ENCODE data around the gene ZNF654.

ZNF654 gene

DNA sequence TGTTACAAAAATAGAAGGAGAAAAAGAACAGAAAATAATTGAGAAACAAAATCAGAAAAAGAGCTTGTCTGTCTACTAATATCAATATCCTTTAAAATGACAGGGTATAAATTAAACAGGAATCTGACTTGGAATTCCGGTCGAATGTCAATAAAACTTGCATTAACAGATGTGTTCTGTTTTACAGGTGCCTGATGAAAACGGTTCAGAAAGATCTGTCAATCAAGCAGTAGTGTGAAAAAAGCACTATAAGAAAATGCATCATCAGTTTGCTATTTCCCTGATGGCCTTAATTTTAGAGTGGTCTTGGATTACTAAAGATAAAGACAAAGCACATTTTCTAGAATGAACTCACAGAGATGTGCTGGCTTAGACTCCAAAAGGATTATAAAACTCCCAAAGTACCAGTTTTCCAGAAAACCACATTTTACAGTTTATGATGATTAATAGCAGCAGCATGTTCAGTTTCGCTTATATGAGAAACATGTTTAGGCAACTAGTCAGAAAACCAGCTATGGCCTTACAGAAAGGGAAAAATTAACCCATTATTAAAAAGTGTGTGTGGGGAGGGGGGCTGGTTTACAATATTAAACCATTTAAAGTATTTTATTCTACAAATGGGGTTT, 82.5 kb downstream of the ZNF654 start:
- H3K27me3 Mint-ChIP-seq (ENCODE audit: low read depth): no peaks in the 10 kb centered on the region
- no peaks in the 10 kb centered on the region for H3K9me3 Mint-ChIP-seq
- H3K4me3 Mint-ChIP-seq: no peak overlapping the region
- H3K36me3 Mint-ChIP-seq (ENCODE audit: low read depth): peaks cover 30% of the 10 kb centered on the region
- H3K4me1 Mint-ChIP-seq (ENCODE audit: low read depth): peaks cover 4% of the 10 kb centered on the region
- H3K27ac Mint-ChIP-seq: no peak overlapping the region

DNA sequence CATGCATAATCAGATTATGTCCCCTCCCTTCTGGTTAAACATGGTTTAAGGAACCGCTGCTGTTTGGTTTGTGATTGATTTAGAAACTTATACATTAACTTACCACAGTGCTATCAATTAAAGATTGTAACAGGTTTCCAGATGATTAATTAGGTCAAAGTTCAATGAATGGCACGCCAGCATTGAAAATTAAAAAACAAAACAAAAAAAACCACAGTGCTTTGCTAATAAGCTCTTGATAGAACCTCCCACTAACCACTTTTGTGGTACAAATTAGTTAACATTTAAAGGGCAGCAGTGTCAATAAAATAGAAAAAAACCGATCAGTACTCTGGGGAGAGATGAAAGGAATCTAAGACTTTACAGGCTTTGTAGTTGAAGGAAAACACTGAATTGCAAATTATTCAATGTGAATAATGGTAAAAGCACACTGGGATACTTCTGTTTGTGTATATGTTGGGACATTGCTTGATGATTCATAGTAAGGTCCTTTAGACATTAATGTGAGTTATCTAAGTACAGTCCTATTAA, 83.1 kb downstream of the ZNF654 start:
- Mint-ChIP-seq H3K4me3 (no peak overlapping the region), H3K27ac (no peak overlapping the region), H3K36me3 (ENCODE audit: low read depth) (peaks cover 27% of the 10 kb centered on the region), H3K27me3 (ENCODE audit: low read depth) (no peaks in the 10 kb centered on the region), H3K4me1 (ENCODE audit: low read depth) (peaks cover 5% of the 10 kb centered on the region), H3K9me3 (no peaks in the 10 kb centered on the region)

DNA sequence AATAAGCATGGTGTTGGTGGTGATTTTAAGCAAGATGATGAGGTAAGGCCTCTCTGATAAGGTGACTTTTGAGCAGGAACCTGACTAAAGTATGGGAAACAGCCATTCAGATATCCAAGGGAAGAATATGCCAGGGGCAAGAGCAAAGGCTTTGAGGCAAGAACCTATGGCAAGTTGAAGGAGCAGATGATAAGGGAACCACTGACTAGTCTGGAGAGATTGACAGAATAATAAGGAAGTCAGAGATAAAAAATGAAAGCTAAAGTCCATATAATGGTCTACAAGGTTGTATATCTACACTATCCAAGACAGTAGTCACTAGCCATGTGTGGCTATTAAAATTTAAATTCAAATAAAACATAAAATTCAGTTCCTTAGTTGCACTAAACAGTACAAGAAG, 88.2 kb downstream of the ZNF654 start:
- Mint-ChIP-seq H3K36me3 (ENCODE audit: low read depth) (peaks cover 9% of the 10 kb centered on the region), H3K27me3 (ENCODE audit: low read depth) (no peaks in the 10 kb centered on the region), H3K4me3 (no peak overlapping the region), H3K4me1 (ENCODE audit: low read depth) (peaks cover 19% of the 10 kb centered on the region), H3K9me3 (no peaks in the 10 kb centered on the region), H3K27ac (no peak overlapping the region)

DNA sequence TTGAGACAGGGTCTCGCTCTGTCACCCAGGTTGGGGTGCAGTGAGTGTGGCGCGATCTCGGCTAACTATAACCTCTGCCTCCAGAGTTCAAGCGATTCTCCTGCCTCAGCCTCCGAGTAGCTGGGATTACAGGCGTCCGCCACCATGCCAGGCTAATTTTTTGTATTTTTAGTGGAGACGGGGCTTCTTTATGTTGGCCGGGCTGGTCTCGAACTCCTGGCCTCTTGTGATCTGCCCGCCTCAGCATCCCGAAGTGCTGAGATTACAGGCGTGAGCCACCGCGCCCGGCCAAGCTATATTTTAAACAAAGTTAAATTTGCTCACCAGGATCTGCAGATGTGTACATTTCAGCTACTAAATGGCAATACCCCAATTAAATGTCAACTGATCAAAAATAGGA, 89.6 kb downstream of the ZNF654 start:
- Mint-ChIP-seq H3K27me3 (ENCODE audit: low read depth) (no peaks in the 10 kb centered on the region), H3K9me3 (no peaks in the 10 kb centered on the region), H3K27ac (peak overlapping the region; percentile 96), H3K4me1 (ENCODE audit: low read depth) (peaks cover 30% of the 10 kb centered on the region), H3K36me3 (ENCODE audit: low read depth) (peaks cover 9% of the 10 kb centered on the region), H3K4me3 (peak overlapping the region; percentile 96)

DNA sequence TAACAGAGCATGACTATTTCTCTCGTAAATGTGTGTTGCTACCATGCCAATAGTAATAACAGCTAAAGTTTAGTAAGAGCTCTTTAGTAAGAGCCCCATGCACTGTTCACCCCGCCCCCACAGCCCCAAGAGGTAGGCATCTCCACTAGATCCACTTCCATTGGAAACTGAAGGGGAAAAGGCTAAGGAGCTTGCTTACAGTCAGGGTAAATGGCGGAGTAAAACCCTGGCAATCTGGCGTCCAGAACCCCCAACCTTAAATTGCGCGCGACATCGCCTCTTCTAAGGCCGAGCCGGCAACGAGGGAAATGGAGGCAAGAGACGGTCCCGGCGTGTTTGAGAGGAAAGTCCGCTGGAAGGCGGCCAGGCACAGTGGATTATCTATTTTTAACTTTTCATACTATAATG, 90.0 kb downstream of the ZNF654 start:
- Mint-ChIP-seq H3K27ac (peak overlapping the region; percentile 96), H3K36me3 (ENCODE audit: low read depth) (peaks cover 9% of the 10 kb centered on the region), H3K4me3 (peak overlapping the region; percentile 96), H3K9me3 (no peaks in the 10 kb centered on the region), H3K27me3 (ENCODE audit: low read depth) (no peaks in the 10 kb centered on the region), H3K4me1 (ENCODE audit: low read depth) (peaks cover 30% of the 10 kb centered on the region)

DNA sequence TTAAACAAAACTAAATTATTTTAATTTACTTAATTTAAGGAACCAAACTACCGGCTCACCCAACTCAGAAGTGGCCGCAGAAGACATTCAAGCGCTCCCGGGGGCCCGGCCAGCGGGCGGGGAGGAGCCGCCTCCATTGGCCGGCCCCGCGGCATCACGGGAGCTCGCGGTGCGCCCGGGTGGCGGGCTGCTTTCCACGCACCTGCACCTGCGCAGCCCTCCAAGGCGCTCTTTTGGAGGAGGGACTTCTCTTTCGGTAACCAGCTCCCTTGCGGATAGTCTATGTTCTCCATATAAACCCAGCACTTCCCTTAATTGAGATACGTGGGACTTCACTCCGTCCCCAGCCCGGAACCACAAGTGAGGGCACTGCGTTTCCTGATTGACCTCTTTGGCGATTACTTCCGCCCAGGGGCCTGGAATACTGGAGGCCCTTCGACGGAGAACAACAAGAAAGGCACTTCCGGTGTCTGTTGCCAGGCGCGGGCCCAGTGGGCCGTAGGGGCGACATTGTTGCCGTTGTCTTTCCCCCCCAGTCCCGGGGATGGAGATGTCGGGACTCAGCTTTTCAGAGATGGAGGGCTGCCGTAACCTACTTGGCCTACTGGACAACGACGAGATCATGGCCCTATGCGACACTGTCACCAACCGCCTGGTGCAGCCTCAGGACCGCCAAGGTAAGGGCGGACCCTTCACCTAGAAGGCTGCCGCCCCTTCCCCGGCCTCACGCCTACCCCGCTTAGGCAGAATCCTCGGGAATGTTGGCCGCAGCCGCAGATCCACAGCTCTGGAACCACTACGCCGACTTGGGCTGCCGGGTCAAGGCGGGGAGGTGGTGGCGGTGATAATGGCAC, 90.7 kb downstream of the ZNF654 start, which contains the start of gene C3orf38:
C3orf38 (plus strand) TSS at position 451 of the 854 bp plus-strand sequence; CDS start at position 545, 94 bp downstream.
- Mint-ChIP-seq H3K4me1 (ENCODE audit: low read depth) (peaks cover 31% of the 10 kb centered on the region), H3K4me3 (peak within 1 kb of the TSS; percentile 96), H3K27ac (peak within 1 kb of the TSS; percentile 96), H3K36me3 (ENCODE audit: low read depth) (peaks cover 13% of the 10 kb centered on the region), H3K27me3 (ENCODE audit: low read depth) (no peaks in the 10 kb centered on the region), H3K9me3 (no peaks in the 10 kb centered on the region)

DNA sequence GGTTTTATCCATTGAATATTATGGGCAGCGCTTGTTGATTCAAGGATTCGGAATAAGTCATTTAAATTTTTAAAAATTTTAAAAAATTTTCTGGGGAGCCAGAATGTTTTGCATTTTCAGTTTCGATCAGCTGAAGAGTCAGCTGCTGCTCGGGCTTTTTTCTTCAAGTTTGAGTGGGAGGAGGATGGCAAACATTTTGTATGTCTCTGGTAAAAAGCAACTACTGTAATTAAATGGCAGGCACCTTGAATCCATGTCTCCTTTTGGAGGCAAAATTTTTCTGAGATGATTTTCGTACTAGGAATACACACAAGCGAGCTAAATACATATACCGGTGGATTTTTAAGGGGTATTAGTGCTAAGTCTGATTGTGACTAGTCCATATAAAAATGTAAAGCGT, 91.3 kb downstream of the ZNF654 start:
- Mint-ChIP-seq H3K36me3 (ENCODE audit: low read depth) (peaks cover 13% of the 10 kb centered on the region), H3K4me1 (ENCODE audit: low read depth) (peaks cover 31% of the 10 kb centered on the region), H3K27me3 (ENCODE audit: low read depth) (no peaks in the 10 kb centered on the region), H3K27ac (peak overlapping the region; percentile 96), H3K9me3 (no peaks in the 10 kb centered on the region), H3K4me3 (peak overlapping the region; percentile 91)

DNA sequence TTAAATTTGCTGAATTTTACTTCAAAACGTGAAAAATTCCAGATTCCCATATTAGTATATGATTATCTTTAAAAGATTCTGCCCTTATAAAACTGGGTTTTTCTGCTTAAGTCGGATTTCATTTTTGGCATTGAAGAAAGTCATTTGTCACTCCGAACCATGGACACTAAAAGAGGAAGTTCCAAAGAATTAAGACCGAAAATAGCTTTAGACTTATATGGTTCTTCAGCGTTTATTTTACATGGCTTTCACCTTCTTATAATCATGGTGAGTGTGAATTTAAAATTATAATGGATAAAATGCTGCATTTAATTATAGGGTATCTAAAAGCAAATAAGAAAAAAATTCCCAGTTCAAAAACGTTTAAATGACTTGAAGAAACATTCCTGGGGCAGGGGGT, 91.8 kb downstream of the ZNF654 start:
- Mint-ChIP-seq H3K27me3 (ENCODE audit: low read depth) (no peaks in the 10 kb centered on the region), H3K9me3 (no peaks in the 10 kb centered on the region), H3K27ac (peak overlapping the region; percentile 96), H3K4me1 (ENCODE audit: low read depth) (peaks cover 31% of the 10 kb centered on the region), H3K4me3 (peak overlapping the region; percentile 91), H3K36me3 (ENCODE audit: low read depth) (peaks cover 16% of the 10 kb centered on the region)

DNA sequence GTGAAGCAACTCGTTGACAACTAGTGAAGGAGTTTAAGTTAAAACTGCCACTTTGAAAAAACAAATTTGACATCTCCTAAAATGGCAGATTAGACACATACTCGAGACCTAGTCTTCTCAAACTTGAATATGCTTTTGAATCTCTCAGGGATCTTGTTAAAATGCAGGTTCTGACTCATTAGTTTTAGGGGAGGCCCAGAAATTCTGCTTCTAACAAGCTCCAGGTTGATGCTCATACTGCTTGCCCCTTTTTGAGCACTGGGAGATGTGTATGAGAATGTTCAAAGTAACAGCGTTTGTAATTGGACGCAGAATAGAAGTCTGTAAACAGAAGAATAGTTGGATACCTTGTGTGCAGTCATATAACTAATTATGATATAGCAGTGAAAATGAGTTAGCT, 92.3 kb downstream of the ZNF654 start:
- peak overlapping the region; percentile 62 for H3K4me3 Mint-ChIP-seq
- no peaks in the 10 kb centered on the region for H3K27me3 Mint-ChIP-seq (ENCODE audit: low read depth)
- H3K36me3 Mint-ChIP-seq (ENCODE audit: low read depth): peaks cover 21% of the 10 kb centered on the region
- no peaks in the 10 kb centered on the region for H3K9me3 Mint-ChIP-seq
- peaks cover 31% of the 10 kb centered on the region for H3K4me1 Mint-ChIP-seq (ENCODE audit: low read depth)
- no peak overlapping the region for H3K27ac Mint-ChIP-seq

DNA sequence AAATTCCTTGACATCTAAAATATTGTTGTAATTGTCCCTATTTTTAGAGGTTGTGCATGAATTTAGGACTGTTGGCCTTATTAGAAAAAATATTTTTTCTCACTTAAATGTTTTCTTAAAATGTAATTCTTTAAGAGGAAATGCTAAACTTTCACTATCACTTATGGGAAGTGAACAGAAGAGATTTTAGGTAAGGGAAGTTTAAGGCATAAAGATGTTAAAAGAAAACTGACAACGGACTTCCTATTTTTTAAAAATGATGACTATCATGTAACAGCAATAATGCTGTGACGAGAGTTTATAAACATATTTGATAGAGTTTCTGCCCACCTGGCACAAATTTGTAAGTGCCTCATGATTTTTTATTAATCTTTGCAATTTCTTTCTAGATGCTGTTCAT, 93.8 kb downstream of the ZNF654 start:
- no peak overlapping the region for H3K4me3 Mint-ChIP-seq
- H3K27ac Mint-ChIP-seq: no peak overlapping the region
- no peaks in the 10 kb centered on the region for H3K27me3 Mint-ChIP-seq (ENCODE audit: low read depth)
- H3K9me3 Mint-ChIP-seq: no peaks in the 10 kb centered on the region
- H3K4me1 Mint-ChIP-seq (ENCODE audit: low read depth): peaks cover 34% of the 10 kb centered on the region
- peaks cover 31% of the 10 kb centered on the region for H3K36me3 Mint-ChIP-seq (ENCODE audit: low read depth)

DNA sequence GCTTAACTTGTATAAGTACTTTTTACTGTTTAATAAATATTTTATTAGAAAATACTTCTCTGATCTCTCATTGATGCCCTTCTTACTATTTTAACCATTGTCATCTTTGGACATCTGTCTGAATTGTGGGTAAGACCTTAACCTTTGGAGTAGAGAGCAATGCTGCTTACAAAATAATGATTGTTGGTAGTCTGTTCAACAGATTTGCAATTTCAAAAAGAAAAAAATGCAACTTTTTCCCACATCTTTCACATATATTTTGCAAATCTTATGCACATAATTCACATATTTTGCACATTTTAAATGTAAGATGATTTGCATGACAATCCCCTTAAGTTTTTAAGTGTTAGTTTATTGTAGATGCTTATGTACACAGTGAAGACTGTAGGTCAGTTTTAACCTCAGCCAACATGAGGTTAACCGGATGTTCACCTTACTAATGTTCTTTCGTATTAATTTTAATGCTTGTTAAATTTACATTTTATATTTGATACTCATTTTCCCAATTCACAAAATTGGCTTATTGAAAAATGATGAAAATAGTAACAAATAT, 107.4 kb downstream of the ZNF654 start:
- Mint-ChIP-seq H3K36me3 (ENCODE audit: low read depth) (peaks cover 10% of the 10 kb centered on the region), H3K4me1 (ENCODE audit: low read depth) (peaks cover 5% of the 10 kb centered on the region), H3K9me3 (no peaks in the 10 kb centered on the region), H3K27ac (no peak overlapping the region), H3K4me3 (no peak overlapping the region), H3K27me3 (ENCODE audit: low read depth) (no peaks in the 10 kb centered on the region)

DNA sequence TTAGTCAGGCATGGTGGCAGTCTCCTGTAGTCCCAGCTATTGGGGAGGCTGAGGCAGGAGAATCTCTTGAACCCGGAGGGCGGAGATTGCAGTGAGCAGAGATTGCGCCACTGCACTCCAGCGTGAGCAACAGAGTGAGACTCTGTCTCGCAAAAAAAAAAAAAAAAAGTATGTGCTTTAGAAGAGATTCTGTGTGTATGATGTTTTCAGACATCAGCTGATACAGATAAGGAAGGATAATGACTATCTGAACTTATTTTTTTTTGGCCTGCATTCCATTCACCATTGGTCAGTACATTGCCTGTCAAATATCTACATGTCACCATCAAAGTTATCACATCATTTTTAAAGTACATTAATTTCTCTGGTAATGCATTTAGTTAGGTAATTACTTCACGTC, 108.1 kb downstream of the ZNF654 start:
- Mint-ChIP-seq H3K9me3 (no peaks in the 10 kb centered on the region), H3K27me3 (ENCODE audit: low read depth) (no peaks in the 10 kb centered on the region), H3K4me3 (no peak overlapping the region), H3K4me1 (ENCODE audit: low read depth) (peaks cover 5% of the 10 kb centered on the region), H3K36me3 (ENCODE audit: low read depth) (peaks cover 8% of the 10 kb centered on the region), H3K27ac (no peak overlapping the region)

DNA sequence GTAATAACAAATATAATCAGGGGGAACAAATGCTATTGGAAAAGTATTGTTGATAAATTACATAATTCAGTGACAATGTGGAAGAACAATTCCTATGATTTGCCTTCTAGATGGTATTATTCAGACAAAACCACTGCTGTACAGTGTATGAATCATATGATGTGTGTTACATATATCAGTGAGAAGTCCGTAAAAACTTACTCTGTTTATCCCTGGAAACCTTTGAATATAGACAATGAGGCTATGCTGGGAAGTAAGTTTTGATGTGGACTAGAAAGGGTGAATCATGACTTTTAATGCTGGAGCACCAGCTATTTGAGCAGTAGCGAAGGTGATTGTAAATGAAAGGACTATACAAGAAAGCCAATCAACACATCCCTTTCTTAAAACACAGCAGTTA, 108.6 kb downstream of the ZNF654 start:
- Mint-ChIP-seq H3K27ac (no peak overlapping the region), H3K4me3 (no peak overlapping the region), H3K4me1 (ENCODE audit: low read depth) (peaks cover 5% of the 10 kb centered on the region), H3K9me3 (no peaks in the 10 kb centered on the region), H3K36me3 (ENCODE audit: low read depth) (peaks cover 8% of the 10 kb centered on the region), H3K27me3 (ENCODE audit: low read depth) (no peaks in the 10 kb centered on the region)

DNA sequence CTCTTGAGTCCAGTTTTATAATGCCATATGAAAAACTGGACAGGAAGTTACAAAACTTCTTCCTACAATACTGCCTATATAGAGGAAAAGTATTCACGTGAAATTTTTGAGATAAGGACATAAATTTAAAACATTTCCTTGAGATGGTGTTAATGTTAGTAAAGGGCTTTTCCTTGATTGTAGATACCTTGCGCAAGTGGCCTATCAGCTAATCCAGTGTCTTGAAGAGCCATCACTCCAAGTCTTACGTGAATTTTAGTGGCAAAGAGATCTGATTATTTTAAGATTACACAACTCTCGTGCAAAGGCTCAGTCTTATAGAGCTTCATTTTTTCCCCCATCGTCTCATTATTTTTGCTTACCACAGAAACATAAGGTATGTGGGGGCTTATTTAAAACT, 109.1 kb downstream of the ZNF654 start:
- H3K9me3 Mint-ChIP-seq: no peaks in the 10 kb centered on the region
- peaks cover 8% of the 10 kb centered on the region for H3K36me3 Mint-ChIP-seq (ENCODE audit: low read depth)
- H3K27ac Mint-ChIP-seq: no peak overlapping the region
- H3K27me3 Mint-ChIP-seq (ENCODE audit: low read depth): no peaks in the 10 kb centered on the region
- no peak overlapping the region for H3K4me3 Mint-ChIP-seq
- H3K4me1 Mint-ChIP-seq (ENCODE audit: low read depth): peaks cover 5% of the 10 kb centered on the region

Measured in T-helper 1 cell treated with Interleukin-12 subunit alpha and Interleukin-12 subunit beta and Interleukin-4 antibody, amounts not matched to agents 30 μg/mL and 1 μg/mL, for 36 hours (primary cell).